ENCODE measurements around the gene TCEAL1. TPM values are rescaled to one million over a fixed set of nuclear protein-coding genes. Genes with fewer than 3 reads are reported as not detected.

Gene TCEAL1, protein sequence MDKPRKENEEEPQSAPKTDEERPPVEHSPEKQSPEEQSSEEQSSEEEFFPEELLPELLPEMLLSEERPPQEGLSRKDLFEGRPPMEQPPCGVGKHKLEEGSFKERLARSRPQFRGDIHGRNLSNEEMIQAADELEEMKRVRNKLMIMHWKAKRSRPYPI
- polyA plus RNA-seq (2011; rRNA removed): 19.2 and 24.9 TPM in 2 replicates
- 3.1 and 4.0 TPM in 2 replicates for polyA minus RNA-seq (2011; rRNA and poly(A)+ RNA removed)

DNA sequence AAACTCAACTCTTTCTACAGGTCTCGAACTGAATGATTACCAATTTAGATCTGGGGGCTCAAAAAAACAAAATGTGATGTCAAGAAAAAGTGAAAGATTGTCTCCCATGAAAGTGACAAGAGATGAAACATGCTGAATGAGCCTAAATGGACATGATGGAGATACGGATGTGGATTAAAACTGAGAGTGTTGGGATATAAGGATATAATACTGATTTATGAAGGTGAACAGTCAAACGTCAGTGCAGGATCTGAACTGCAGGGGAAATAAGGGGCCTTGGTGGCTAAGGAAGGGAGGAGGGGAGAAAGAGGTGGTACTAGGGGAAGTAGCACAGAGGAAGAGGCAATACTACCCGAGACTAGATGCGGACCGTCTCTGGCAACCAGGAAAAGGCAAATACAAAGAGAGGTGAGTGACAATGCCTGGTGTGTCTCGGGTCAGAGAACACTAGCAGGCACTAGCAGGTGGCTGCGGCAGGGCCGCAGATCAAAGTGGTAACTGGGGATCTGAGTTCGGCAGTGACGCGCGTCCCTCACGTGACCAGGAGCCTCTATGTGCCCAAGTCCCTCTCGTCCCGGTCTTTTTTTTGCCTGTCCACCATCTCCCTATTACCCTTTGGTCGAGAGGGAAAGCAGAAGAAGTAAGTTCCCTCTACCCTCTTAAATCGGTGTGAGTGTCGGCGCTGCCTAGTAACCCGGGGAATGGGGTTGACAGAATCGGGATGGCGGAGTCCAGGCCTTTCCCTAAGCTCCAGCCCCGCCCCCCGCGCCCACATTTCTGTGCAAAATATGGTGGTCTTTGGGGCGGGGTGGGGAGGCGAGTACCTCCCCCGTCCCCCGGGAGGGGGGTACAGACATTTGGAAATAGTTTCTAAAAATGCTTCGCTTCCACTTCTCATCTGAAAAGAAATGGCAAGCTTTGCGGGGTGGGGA, at the start of gene TCEAL1:
Gene TCEAL1 (plus strand): TSS at position 590 of the 932 bp plus-strand sequence. CDS start 942 bp downstream, outside the sequence.
- no peaks in the 10 kb centered on the region for H3K27me3 ChIP-seq (ENCODE audit: control insufficient read depth, insufficient read depth, low read length)
- H3K27ac ChIP-seq (ENCODE audit: low read depth, low read length): peak within 1 kb of the TSS; percentile 77
- ChIA-PET POLR2A (interaction anchor here (0.6 to 1.9 kb wide), 5 partner anchors 11 to 132 kb away, joined by 3 to 4 read pairs (median 4); partner anchors contain the start of gene TCEAL3), CTCF (interaction anchor here (1.5 to 2.0 kb wide), 2 partner anchors 11 to 29 kb away, joined by 11 to 12 read pairs; no protein-coding TSS in a partner anchor)
- TF ChIP-seq, protein P1, sequence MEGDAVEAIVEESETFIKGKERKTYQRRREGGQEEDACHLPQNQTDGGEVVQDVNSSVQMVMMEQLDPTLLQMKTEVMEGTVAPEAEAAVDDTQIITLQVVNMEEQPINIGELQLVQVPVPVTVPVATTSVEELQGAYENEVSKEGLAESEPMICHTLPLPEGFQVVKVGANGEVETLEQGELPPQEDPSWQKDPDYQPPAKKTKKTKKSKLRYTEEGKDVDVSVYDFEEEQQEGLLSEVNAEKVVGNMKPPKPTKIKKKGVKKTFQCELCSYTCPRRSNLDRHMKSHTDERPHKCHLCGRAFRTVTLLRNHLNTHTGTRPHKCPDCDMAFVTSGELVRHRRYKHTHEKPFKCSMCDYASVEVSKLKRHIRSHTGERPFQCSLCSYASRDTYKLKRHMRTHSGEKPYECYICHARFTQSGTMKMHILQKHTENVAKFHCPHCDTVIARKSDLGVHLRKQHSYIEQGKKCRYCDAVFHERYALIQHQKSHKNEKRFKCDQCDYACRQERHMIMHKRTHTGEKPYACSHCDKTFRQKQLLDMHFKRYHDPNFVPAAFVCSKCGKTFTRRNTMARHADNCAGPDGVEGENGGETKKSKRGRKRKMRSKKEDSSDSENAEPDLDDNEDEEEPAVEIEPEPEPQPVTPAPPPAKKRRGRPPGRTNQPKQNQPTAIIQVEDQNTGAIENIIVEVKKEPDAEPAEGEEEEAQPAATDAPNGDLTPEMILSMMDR (IDR thresholded peaks at IDR 0.05; ENCODE audit: low read depth, low read length): no peak
- no peak for DNase-seq (ENCODE audit: low read depth, low spot score)
- peak within 1 kb of the TSS; percentile 71 for H3K4me3 ChIP-seq (ENCODE audit: low read depth, low read length)
- H3K9me3 ChIP-seq (ENCODE audit: control insufficient read depth, insufficient read depth, low read length): no peaks in the 10 kb centered on the region

DNA sequence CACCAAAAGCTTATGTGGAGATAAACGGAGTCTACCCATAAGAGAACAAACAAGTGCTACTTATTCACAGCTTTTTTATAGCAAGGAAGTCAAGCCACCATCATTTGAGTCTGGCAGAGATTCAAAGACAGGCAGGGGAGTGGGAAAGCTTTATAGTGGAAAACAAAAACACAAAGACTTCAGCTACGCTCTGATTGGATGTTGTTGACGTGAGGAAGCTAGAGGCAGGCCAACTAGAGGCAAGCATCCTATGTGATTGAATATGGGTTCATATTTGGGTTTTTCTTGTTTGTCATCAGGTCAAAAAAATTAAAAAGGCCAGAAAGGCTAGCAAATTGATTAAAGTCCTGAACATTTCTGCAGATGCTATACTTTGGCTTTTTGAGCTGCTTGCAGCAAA, 44.2 kb upstream of the TCEAL1 start:
- DNase-seq (ENCODE audit: low read depth, low spot score): no peak
- ChIA-PET POLR2A (no interaction called here), CTCF (no interaction called here)
- Histone ChIP-seq H3K4me3 (ENCODE audit: low read depth, low read length) (no peak overlapping the region), H3K9me3 (ENCODE audit: control insufficient read depth, insufficient read depth, low read length) (no peaks in the 10 kb centered on the region), H3K27ac (ENCODE audit: low read depth, low read length) (no peak overlapping the region), H3K27me3 (ENCODE audit: control insufficient read depth, insufficient read depth, low read length) (no peaks in the 10 kb centered on the region)
- TF ChIP-seq, protein P1 (IDR thresholded peaks at IDR 0.05; ENCODE audit: low read depth, low read length): no peak

DNA sequence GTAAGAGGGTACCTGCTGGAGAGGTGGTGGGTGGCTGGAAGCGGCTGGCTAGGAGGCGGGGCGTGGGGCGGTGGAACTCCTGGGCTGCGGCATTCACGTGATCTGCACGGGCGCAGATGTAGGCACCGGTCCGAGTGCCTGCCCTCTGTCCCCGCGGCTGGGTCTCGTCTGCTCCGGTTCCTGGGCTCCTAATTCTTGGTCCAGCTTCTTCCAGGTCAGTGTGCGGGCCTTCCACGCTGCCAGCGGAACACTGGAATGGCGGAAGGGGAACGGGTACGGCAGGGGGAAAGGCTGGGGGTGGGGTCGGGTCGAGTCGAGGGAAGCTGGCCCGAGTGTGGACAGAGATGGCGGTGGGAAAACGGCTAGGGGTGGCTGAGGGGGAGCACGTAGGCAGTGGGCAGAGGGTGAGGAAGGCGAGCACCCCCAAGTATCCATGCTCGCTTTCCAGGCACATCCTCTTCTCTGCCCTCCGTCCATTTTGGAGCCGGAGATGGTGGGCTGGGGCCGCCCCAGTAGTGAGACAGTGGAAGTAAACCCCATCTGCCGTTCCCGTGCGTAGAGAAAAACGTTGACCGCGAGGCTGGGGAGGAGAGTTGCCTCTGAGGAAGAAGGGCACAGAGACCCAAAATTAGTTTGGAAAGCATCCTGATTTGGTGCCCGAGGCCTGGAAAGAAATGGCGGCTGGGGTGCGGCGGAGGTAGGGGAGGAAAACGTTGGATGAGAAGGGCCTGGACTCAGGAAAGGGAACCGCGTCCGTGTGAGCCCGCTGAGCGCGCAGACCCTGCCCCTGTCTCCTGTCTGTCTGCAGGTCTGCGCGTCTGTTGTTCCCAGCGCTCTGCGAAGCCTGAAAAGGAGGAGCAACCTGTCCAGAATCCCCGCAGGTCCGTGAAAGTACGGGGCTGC, 43.1 kb upstream of the TCEAL1 start, which contains the start of gene TCEAL4:
Gene TCEAL4 (plus strand): TSS at position 105 of the 903 bp plus-strand sequence. CDS start 1,161 bp downstream, outside the sequence.
- DNase-seq (ENCODE audit: low read depth, low spot score): no peak
- CTCF ChIA-PET: no interaction called here
- TF ChIP-seq, protein P1 (IDR thresholded peaks at IDR 0.05; ENCODE audit: low read depth, low read length): no peak
- no peaks in the 10 kb centered on the region for H3K27me3 ChIP-seq (ENCODE audit: control insufficient read depth, insufficient read depth, low read length)
- no peaks in the 10 kb centered on the region for H3K9me3 ChIP-seq (ENCODE audit: control insufficient read depth, insufficient read depth, low read length)
- POLR2A ChIA-PET: interaction anchor here (1.0 kb wide), 1 partner anchor 571 kb away, joined by 5 read pairs; the partner anchor contains the start of gene SLC25A53
- H3K27ac ChIP-seq (ENCODE audit: low read depth, low read length): peak within 1 kb of the TSS; percentile 57
- peak within 1 kb of the TSS; percentile 79 for H3K4me3 ChIP-seq (ENCODE audit: low read depth, low read length)

DNA sequence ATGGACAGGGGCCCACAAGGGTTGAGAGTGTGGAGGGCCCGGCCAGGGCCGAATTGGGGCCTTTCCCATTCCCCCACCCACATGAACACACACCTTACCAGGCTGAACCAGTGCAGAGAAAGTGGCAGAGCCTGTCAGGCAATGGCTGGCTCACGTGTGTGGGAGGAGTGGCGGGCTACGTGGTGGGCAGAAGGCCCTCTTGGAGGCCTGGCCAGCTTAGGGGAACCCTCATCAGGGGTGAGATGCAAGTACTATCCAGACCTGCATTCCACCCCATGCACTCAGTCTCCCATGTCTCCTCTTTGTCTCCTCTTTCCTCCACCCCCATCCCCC, 42.5 kb upstream of the TCEAL1 start:
- no peak for DNase-seq (ENCODE audit: low read depth, low spot score)
- Histone ChIP-seq H3K9me3 (ENCODE audit: control insufficient read depth, insufficient read depth, low read length) (no peaks in the 10 kb centered on the region), H3K27me3 (ENCODE audit: control insufficient read depth, insufficient read depth, low read length) (no peaks in the 10 kb centered on the region), H3K27ac (ENCODE audit: low read depth, low read length) (no peak overlapping the region), H3K4me3 (ENCODE audit: low read depth, low read length) (peak overlapping the region; percentile 79)
- POLR2A ChIA-PET: no interaction called here
- TF ChIP-seq, protein P1 (IDR thresholded peaks at IDR 0.05; ENCODE audit: low read depth, low read length): no peak
- CTCF ChIA-PET: no interaction called here
